ENCODE results near the gene NCKAP1. TPM values are rescaled to one million over a fixed set of nuclear protein-coding genes. Genes with fewer than 3 reads are reported as not detected.

NCKAP1 gene
- total RNA-seq, 1 experiment from 2014 or later = 115 TPM

- Histone ChIP-seq H3K27me3 (ENCODE audit: insufficient read depth, low read length) (no peaks in the 10 kb centered on the region), H2AFZ (ENCODE audit: low read depth, low read length, poor library complexity, severe bottlenecking) (no peak overlapping the region), H3K9ac (ENCODE audit: low read length) (no peak overlapping the region), H3K4me3 (replicated peaks in 1 of 2; ENCODE audit: low read depth in 1 of 2, low read length in 2 of 2) (no peak overlapping the region), H3K27ac (ENCODE audit: low read depth, low read length) (no peak overlapping the region), H4K20me1 (ENCODE audit: insufficient read depth) (peaks cover 37% of the 10 kb centered on the region; the same call in 1 of the 2 replicates), H3K36me3 (ENCODE audit: control insufficient read depth in 1 of 2, insufficient read depth in 2 of 2, low read length in 2 of 2) (no peaks in the 10 kb centered on the region), H3K9me2 (ENCODE audit: insufficient read depth) (no peaks in the 10 kb centered on the region), H3K4me1 (ENCODE audit: control insufficient read depth in 1 of 2, insufficient read depth in 2 of 2, low read length in 2 of 2) (peaks cover 7 to 21% of the 10 kb centered on the region in 2 experiments), H3K4me2 (ENCODE audit: low read length) (no peak overlapping the region), H3K9me3 (ENCODE audit: control insufficient read depth in 1 of 2, insufficient read depth in 1 of 2, low read depth in 1 of 2, low read length in 2 of 2) (no peaks in the 10 kb centered on the region), H3K79me2 (ENCODE audit: insufficient read depth, low read length) (peaks cover 82% of the 10 kb centered on the region)
- BruUV-seq (replicated peaks) = no TSS peak
- RAD21 ChIA-PET (ENCODE audit: low non-redundant PET in 1 of 2, low total read pairs in 2 of 2, uncharacterized antibody in 2 of 2, unreplicated experiment in 2 of 2) = no interaction called here
- intact Hi-C loops (cut with micrococcal nuclease) = loop anchor here (5.0 kb wide), 1 partner anchor 87 kb away; the partner anchor contains the start of gene NUP35
- no peak for ATAC-seq
- POLR2A ChIA-PET = no interaction called here
- TF ChIP-seq SRF (IDR thresholded peaks at IDR 0.05; ENCODE audit: low read depth) (no peak), SP1 (IDR thresholded peaks at IDR 0.05; ENCODE audit: low read depth) (no peak), FOSL1 (IDR thresholded peaks at IDR 0.05; ENCODE audit: low read depth) (no peak), POLR2AphosphoS5 (IDR thresholded peaks at IDR 0.05; ENCODE audit: low read depth, low read length) (no peak), EZH2 (IDR thresholded peaks at IDR 0.05) (no peak), JUND (IDR thresholded peaks at IDR 0.05) (no peak), MAX (IDR thresholded peaks at IDR 0.05) (no peak), YY1 (IDR thresholded peaks at IDR 0.05; ENCODE audit: extremely low read depth, insufficient replicate concordance, low read depth, low read length) (no peak)
- CTCF ChIA-PET = no interaction called here
- no peak for DNase-seq (ENCODE audit: low read depth, low spot score)
Measured at GRCh38 chr2:183034806-183035205, 3.5 kb downstream of the NCKAP1 start.

GRCh38 chr2:183033951-183034350, 4.3 kb downstream of the NCKAP1 start:
- Histone ChIP-seq H4K20me1 (ENCODE audit: insufficient read depth) (peaks cover 37% of the 10 kb centered on the region; the same call in 1 of the 2 replicates), H3K9ac (ENCODE audit: low read length) (no peak overlapping the region), H3K27me3 (ENCODE audit: insufficient read depth, low read length) (no peaks in the 10 kb centered on the region), H3K4me1 (ENCODE audit: control insufficient read depth in 1 of 2, insufficient read depth in 2 of 2, low read length in 2 of 2) (peaks cover 7 to 18% of the 10 kb centered on the region in 2 experiments), H2AFZ (ENCODE audit: low read depth, low read length, poor library complexity, severe bottlenecking) (no peak overlapping the region), H3K9me3 (ENCODE audit: control insufficient read depth in 1 of 2, insufficient read depth in 1 of 2, low read depth in 1 of 2, low read length in 2 of 2) (no peaks in the 10 kb centered on the region), H3K4me3 (replicated peaks in 1 of 2; ENCODE audit: low read depth in 1 of 2, low read length in 2 of 2) (no peak overlapping the region), H3K36me3 (ENCODE audit: control insufficient read depth in 1 of 2, insufficient read depth in 2 of 2, low read length in 2 of 2) (no peaks in the 10 kb centered on the region), H3K79me2 (ENCODE audit: insufficient read depth, low read length) (peaks cover 91% of the 10 kb centered on the region), H3K4me2 (ENCODE audit: low read length) (no peak overlapping the region), H3K27ac (ENCODE audit: low read depth, low read length) (no peak overlapping the region), H3K9me2 (ENCODE audit: insufficient read depth) (no peaks in the 10 kb centered on the region)
- ChIA-PET RAD21 (ENCODE audit: low non-redundant PET in 1 of 2, low total read pairs in 2 of 2, uncharacterized antibody in 2 of 2, unreplicated experiment in 2 of 2) (no interaction called here), CTCF (no interaction called here), POLR2A (no interaction called here)
- intact Hi-C loops (cut with micrococcal nuclease) = no loop called here
- DNase-seq (ENCODE audit: low read depth, low spot score) (no peak), ATAC-seq (no peak)
- TF ChIP-seq JUND (IDR thresholded peaks at IDR 0.05) (no peak), ZNF274 (IDR thresholded peaks at IDR 0.05; ENCODE audit: low read depth, low read length) (no peak), FOSL1 (IDR thresholded peaks at IDR 0.05; ENCODE audit: low read depth) (no peak), ELF1 (IDR thresholded peaks at IDR 0.05; ENCODE audit: borderline replicate concordance, low read depth) (no peak), CEBPB (IDR thresholded peaks at IDR 0.05; ENCODE audit: low read depth) (no peak)
- BruUV-seq (replicated peaks) = no TSS peak
